ENCODE data around the gene HOXA3. TPM values are rescaled to one million over a fixed set of nuclear protein-coding genes. Genes with fewer than 3 reads are reported as not detected.

Gene HOXA3
- total RNA-seq, 1 experiment from 2014 or later, result 9.2 TPM

- no peak overlapping the region for H3K9ac ChIP-seq (ENCODE audit: low read length)
Measured at GRCh38 chr7:27144781-27145164, 7.6 kb downstream of the HOXA3 start.

DNA sequence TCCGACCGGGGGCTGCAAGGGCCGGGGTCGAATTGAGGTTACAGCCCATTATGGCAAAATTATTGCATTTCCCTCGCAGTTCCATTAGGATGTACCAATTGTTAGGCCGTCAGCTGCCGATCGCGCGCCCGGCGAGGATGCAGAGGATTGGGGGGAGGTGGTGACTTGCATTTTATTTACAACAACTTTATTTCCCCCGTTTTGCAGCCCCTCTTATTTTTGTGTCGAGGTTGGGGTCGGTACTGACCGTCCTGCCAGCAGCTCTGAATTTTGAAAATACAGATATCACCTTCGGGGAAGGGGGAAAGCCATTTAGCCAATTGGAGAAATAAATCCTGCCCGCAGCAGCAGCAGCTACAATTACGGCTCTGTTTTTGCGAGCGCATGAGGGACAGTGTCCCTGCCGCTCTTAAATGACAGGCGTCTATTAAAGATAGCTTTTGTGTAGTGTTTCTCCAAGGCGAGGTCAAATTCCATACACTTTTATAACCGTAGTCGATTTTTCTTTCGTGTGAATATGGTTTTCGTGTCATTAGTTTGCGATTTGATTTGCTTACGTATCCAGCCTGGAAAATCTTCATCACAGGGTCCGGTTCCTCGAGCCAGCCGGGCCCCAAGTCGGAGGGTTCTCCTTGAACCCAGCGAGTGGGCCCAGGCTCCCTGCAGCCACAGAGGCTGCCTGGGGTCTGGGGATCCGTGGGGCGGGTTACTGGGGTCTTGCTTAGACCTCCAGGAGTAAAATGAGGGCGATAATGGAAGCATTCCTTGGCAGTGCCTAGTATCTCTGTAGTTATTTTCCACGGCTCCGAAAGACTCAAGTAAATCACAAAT lies 8.2 kb downstream of the HOXA3 start:
- ChIA-PET CTCF (no interaction called here), POLR2A (no interaction called here), RAD21 (ENCODE audit: low non-redundant PET in 1 of 2, low total read pairs in 2 of 2, uncharacterized antibody in 2 of 2, unreplicated experiment in 2 of 2) (no interaction called here)
- Histone ChIP-seq H3K27me3 (ENCODE audit: insufficient read depth, low read length) (no peaks in the 10 kb centered on the region), H3K9me3 (ENCODE audit: control insufficient read depth in 1 of 2, insufficient read depth in 1 of 2, low read depth in 1 of 2, low read length in 2 of 2) (no peaks in the 10 kb centered on the region), H4K20me1 (ENCODE audit: insufficient read depth) (no peaks in the 10 kb centered on the region), H3K9me2 (ENCODE audit: insufficient read depth) (no peaks in the 10 kb centered on the region), H3K4me3 (replicated peaks in 1 of 2; ENCODE audit: low read depth in 1 of 2, low read length in 2 of 2) (no peak overlapping the region), H2AFZ (ENCODE audit: low read depth, low read length, poor library complexity, severe bottlenecking) (no peak overlapping the region), H3K36me3 (ENCODE audit: control insufficient read depth in 1 of 2, insufficient read depth in 2 of 2, low read length in 2 of 2) (peaks cover 8 to 12% of the 10 kb centered on the region in 2 experiments; a peak in 3 of 4 replicates), H3K27ac (ENCODE audit: low read depth, low read length) (no peak overlapping the region), H3K9ac (ENCODE audit: low read length) (no peak overlapping the region), H3K79me2 (ENCODE audit: insufficient read depth, low read length) (peaks cover 20% of the 10 kb centered on the region), H3K4me1 (ENCODE audit: control insufficient read depth in 1 of 2, insufficient read depth in 2 of 2, low read length in 2 of 2) (peaks cover 6 to 19% of the 10 kb centered on the region in 2 experiments; a peak in 3 of 4 replicates), H3K4me2 (ENCODE audit: low read length) (no peak overlapping the region)
- intact Hi-C loops (cut with micrococcal nuclease), result no loop called here
- no peak for DNase-seq (ENCODE audit: low read depth, low spot score)
- ATAC-seq, result no peak
- TF ChIP-seq, protein P1, sequence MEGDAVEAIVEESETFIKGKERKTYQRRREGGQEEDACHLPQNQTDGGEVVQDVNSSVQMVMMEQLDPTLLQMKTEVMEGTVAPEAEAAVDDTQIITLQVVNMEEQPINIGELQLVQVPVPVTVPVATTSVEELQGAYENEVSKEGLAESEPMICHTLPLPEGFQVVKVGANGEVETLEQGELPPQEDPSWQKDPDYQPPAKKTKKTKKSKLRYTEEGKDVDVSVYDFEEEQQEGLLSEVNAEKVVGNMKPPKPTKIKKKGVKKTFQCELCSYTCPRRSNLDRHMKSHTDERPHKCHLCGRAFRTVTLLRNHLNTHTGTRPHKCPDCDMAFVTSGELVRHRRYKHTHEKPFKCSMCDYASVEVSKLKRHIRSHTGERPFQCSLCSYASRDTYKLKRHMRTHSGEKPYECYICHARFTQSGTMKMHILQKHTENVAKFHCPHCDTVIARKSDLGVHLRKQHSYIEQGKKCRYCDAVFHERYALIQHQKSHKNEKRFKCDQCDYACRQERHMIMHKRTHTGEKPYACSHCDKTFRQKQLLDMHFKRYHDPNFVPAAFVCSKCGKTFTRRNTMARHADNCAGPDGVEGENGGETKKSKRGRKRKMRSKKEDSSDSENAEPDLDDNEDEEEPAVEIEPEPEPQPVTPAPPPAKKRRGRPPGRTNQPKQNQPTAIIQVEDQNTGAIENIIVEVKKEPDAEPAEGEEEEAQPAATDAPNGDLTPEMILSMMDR (IDR thresholded peaks at IDR 0.05 in 2 of 3, conservative IDR thresholded peaks at IDR 0.05 in 1 of 3; ENCODE audit: borderline replicate concordance in 1 of 3, insufficient read depth in 1 of 3, low read depth in 2 of 3, low read length in 2 of 3), result peak in 1 of 3 experiments; percentile 27; a peak in 1 of 6 replicates
- TF ChIP-seq, protein P2, sequence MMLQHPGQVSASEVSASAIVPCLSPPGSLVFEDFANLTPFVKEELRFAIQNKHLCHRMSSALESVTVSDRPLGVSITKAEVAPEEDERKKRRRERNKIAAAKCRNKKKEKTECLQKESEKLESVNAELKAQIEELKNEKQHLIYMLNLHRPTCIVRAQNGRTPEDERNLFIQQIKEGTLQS (IDR thresholded peaks at IDR 0.05), result no peak
- no TSS peak for BruUV-seq (replicated peaks)

More at GRCh38 chr7:27144781-27145164, 7.6 kb downstream of the HOXA3 start:
- CTCF ChIA-PET, result no interaction called here
- Histone ChIP-seq H3K36me3 (ENCODE audit: control insufficient read depth in 1 of 2, insufficient read depth in 2 of 2, low read length in 2 of 2) (peaks cover 8 to 12% of the 10 kb centered on the region in 2 experiments; a peak in 3 of 4 replicates), H3K27me3 (ENCODE audit: insufficient read depth, low read length) (no peaks in the 10 kb centered on the region), H3K4me3 (replicated peaks in 1 of 2; ENCODE audit: low read depth in 1 of 2, low read length in 2 of 2) (no peak overlapping the region), H3K4me2 (ENCODE audit: low read length) (no peak overlapping the region), H3K79me2 (ENCODE audit: insufficient read depth, low read length) (peaks cover 26% of the 10 kb centered on the region), H3K9me2 (ENCODE audit: insufficient read depth) (no peaks in the 10 kb centered on the region), H3K27ac (ENCODE audit: low read depth, low read length) (no peak overlapping the region), H4K20me1 (ENCODE audit: insufficient read depth) (no peaks in the 10 kb centered on the region), H3K9me3 (ENCODE audit: control insufficient read depth in 1 of 2, insufficient read depth in 1 of 2, low read depth in 1 of 2, low read length in 2 of 2) (no peaks in the 10 kb centered on the region), H3K4me1 (ENCODE audit: control insufficient read depth in 1 of 2, insufficient read depth in 2 of 2, low read length in 2 of 2) (peaks cover 12 to 25% of the 10 kb centered on the region in 2 experiments), H2AFZ (ENCODE audit: low read depth, low read length, poor library complexity, severe bottlenecking) (no peak overlapping the region)
- no peak for ATAC-seq
- intact Hi-C loops (cut with micrococcal nuclease), result no loop called here
- no peak for TF ChIP-seq ELF1 (IDR thresholded peaks at IDR 0.05; ENCODE audit: borderline replicate concordance, low read depth)
- no TSS peak for BruUV-seq (replicated peaks)
- POLR2A ChIA-PET, result no interaction called here
- RAD21 ChIA-PET (ENCODE audit: low non-redundant PET in 1 of 2, low total read pairs in 2 of 2, uncharacterized antibody in 2 of 2, unreplicated experiment in 2 of 2), result no interaction called here
- DNase-seq (ENCODE audit: low read depth, low spot score), result no peak

Data from HCT116 (cell line).